Measurements from ENCODE around the gene CPNE4. TPM values are rescaled to one million over a fixed set of nuclear protein-coding genes. Genes with fewer than 3 reads are reported as not detected.

Gene CPNE4
- total RNA-seq, 1 donor from 2014 or later = not detected

- intact Hi-C loops (cut with micrococcal nuclease) = no loop called here
Observed at GRCh38 chr3:131612745-131613144, 422.1 kb downstream of the CPNE4 start.

GRCh38 chr3:131610174-131610573 lies 424.6 kb downstream of the CPNE4 start:
- intact Hi-C loops (cut with micrococcal nuclease) = no loop called here

DNA sequence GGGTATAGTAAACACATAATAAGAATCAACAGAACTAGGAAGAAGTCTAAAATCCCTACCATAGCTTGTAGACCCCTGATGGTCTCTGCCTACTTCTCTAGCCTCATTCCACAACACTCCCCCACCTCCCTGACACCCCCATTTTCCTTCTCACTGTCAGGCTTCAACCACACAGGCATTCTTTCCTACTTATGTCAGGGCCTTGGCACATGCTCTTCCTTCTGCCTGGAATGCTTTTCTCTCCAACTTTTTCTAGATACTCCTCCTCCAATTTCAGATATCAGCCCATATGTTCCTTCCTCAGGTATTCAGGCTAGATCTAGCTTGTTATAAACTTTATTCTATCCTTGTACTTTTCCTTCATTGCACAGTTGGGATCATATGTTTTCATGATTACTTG lies 426.1 kb downstream of the CPNE4 start:
- intact Hi-C loops (cut with micrococcal nuclease) = no loop called here

DNA sequence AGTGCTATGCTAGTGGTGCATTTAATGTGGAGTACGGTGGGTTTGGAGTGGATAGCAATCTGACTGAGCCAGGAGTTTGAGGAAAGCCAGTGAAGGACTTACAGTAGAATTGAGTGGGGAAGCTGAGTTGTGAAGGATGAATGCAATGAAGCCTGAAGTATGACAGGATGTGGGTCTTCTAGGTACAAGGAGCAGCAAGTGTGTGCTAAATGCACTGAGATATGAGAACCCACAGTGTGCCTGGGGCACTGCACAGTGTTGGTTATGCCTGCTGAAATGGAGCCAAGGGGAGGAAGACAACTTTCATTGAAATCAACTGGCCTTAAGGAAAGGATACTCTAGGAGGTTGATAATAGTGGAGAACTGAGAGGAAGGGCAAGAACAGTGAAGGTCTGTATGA lies 426.5 kb downstream of the CPNE4 start:
- intact Hi-C loops (cut with micrococcal nuclease) = no loop called here

DNA sequence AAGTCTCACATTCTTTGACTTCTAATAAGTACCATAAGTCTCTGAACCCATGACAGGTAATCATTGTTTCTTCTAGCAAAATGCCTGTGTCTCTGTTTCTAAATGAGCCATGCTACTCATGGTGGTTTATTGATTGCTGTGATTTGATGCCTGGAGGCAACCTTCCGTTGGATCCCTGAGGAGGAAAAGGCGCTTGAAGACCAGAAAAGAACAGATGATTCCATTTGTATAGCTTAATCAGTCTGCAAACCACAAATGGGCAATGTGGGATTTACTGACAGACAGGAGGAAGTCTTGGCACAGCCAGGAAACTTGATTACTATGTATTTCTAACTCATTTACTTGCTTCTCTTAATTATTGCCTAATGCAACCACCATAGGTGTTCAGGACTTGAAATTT lies 428.9 kb downstream of the CPNE4 start:
- intact Hi-C loops (cut with micrococcal nuclease) = no loop called here

- intact Hi-C loops (cut with micrococcal nuclease) = no loop called here
Observed at GRCh38 chr3:131602011-131602779, 432.6 kb downstream of the CPNE4 start.

DNA sequence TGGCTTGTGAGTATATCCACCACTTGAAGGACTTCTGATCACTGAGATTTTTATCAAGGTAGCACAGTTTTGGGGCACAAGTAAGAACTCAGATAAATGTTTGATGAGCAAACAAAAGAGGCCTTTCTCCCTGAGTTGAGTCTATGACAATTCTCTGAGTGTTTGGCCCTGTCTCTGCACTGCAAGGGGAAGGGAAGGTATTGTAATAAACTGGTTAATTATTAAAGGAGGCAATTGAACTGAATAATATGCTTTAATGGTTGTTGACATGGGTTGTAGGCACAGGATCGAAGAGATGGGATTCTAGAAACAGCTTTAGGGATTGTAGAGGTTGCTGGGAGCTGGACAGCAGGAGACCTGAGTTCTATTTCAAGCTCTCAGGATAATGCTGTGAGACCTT lies 437.0 kb downstream of the CPNE4 start:
- intact Hi-C loops (cut with micrococcal nuclease) = no loop called here

DNA sequence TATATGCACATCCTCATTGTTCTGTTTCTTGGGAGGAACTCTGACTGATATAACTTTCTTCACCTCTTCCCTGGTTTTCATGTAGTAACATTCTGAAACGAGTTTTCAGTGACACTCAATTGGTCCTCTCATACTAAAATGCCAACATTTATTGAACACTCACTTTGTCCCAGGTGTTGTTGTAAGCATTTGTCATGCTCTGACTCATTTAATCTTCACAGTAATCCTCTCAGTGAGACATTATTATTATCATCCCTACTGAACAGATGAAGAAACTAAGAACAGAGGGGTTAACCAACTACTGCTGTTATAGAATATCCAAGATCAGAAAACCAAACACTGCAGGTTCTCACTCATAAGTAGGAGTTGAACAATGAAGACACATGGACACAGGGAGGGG lies 437.9 kb downstream of the CPNE4 start:
- intact Hi-C loops (cut with micrococcal nuclease) = no loop called here

DNA sequence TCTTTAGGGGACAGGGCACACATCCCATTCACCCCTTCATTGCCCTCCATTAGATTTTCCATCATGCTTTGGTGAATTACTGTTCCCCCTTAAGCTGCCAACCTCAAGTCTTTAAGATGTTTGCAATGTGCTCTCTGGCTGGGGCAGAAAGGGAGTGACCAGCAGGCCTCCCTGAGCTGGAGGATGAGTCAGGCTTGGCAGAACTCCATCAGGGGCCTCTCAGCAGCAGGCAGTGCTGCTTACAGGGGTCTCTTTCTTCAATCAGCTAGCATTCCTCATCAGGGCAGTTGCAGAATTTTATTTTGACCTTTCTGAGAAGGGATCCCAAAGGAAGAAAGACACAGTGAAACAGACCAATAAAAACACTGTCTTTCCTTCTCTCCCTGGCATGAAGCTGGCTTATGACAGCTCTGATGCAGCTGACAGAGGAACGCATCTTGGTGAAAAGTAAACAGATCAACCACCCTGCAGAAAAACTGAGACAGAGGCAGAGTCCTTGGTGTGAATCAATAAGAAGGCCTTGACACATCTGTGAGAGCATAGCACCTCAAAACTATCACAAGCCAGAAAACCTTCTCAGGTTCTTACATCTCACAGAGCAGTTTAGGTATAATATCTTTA lies 443.3 kb downstream of the CPNE4 start:
- intact Hi-C loops (cut with micrococcal nuclease) = no loop called here

DNA sequence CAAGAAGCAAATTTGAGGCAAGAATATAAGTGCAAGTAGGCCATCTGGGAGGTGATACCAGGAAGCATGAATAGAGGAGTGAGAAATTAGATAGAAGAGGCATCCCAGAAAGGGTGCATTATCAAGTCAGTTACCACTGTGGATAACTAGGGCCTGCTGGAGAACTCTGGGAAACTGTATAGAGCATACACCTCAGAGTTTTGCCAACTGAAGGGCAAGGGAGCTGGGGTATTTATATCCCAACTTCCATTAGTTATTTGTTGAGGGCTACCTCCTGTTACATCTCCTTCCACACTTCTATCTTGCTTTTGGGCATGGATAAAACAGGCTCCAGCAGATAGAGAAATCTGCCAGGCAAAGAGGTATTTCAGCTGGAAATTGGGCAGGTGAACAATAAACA lies 448.5 kb downstream of the CPNE4 start:
- intact Hi-C loops (cut with micrococcal nuclease) = no loop called here

DNA sequence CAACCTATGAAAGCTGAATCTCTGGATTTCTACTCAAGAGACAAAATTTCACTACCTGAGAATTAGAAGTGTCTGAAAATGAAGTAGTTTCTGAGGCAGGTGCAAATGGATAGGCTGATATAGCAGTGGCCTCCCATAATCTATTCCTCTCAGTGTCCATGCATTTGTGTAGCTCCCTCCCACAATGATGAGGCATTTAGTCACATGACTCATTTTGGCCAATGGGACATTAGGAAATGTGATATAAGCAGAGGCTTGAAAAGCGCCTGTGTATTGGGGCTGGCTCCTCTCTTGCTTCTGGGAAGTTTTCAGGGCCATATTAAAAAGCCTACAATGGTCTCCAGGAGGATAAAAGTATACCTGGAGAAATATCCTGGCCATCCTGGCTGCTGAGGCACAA lies 452.4 kb downstream of the CPNE4 start:
- intact Hi-C loops (cut with micrococcal nuclease) = no loop called here

DNA sequence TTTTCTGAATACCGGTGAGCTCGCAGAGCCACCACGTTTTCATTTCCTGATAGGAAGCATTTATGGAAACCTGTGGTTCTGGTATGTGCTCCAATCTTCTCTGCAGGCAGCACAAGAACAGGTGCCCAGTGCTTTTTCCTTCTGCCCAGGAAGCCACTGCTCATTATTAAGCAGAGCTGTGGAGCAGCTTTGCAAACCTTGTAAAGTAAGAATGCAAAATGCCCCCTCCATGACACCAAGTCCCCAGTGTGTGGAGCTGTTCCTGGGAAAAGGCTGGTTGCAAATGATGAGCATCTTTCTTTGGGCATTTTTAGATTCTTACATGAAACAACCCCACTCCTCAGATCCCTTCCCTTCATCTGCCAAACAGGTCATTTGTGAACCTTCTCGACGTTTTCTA lies 466.4 kb downstream of the CPNE4 start:
- intact Hi-C loops (cut with micrococcal nuclease) = no loop called here

DNA sequence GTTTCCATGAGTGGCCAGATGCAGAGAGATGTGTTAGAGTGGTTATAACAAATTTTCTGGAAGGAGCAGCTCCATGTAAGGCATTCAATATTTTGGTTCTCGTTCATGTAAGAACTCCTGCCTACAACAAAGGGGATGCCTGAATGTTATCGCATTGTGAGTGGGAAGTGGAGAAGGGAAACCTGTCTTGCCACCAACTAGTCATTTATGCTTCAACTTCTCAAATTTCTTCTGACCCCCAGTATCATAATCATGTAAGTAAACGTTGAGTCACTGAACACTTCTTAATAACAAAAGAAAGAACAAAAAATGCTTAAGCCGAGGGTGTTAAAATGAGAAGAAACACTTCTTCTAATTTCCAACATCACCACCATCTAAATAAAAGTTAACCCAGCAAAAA lies 470.0 kb downstream of the CPNE4 start:
- intact Hi-C loops (cut with micrococcal nuclease) = no loop called here

DNA sequence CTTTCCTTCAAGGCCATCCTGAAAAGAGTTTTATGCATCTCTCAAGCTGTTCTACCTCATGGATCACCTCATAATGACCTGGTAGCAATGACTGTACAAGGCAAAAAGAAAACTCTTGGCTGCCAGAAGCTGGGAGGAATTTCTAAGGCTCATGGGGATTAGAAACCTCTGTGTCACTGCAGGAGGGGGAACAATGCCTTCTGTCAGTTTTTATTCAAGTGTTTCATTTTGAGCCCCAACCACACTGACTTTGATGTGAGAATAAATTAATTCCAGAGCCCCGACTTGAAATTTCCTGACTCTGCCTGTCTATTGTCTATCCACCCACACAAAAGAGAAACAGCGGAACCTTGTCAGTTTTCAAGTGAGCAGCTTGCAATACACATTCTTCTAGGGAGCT lies 473.3 kb downstream of the CPNE4 start:
- intact Hi-C loops (cut with micrococcal nuclease) = no loop called here

- intact Hi-C loops (cut with micrococcal nuclease) = no loop called here
Observed at GRCh38 chr3:131560795-131561194, 474.0 kb downstream of the CPNE4 start.

GRCh38 chr3:131555456-131555855 lies 479.4 kb downstream of the CPNE4 start:
- intact Hi-C loops (cut with micrococcal nuclease) = no loop called here

DNA sequence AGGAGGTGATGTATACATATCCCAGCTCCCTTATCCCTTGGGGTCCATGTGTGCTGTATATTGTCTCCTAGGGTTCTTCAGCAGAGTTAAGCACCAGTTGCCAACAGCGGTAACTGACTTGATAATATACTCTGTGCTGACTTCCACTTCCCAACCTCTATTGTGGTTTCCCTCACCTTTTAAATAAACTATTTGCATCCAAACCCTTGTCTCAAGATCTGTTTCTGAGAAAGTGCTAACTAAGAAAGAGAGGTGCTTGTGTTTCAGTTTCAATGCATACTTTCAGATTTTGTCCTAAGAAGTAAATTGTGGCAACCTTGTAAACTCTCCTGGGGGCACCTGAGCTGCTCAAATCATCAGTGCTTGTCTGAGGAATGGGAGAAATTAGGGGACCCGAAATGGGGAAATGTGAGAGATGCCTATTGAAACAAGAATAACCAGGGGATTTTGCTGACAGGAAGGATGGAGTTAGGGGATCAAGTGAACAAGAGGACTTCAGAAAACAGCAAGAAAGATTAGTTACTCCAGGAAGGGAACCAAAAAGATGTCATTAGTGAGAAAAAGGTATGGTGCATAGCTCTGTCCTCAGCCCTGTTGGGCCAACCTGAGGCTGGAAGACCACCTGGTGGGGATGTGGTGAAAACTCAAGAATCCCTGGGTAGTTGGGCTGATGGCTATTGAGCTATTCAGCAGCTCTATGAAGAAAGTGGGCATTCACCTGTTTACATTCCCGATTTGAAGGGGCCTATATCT lies 481.1 kb downstream of the CPNE4 start:
- intact Hi-C loops (cut with micrococcal nuclease) = no loop called here

GRCh38 chr3:131551761-131552160 lies 483.1 kb downstream of the CPNE4 start:
- intact Hi-C loops (cut with micrococcal nuclease) = no loop called here

- intact Hi-C loops (cut with micrococcal nuclease) = no loop called here
Observed at GRCh38 chr3:131550562-131551465, 484.0 kb downstream of the CPNE4 start.

GRCh38 chr3:131549340-131549739 lies 485.5 kb downstream of the CPNE4 start:
- intact Hi-C loops (cut with micrococcal nuclease) = loop anchor here (1.0 kb wide), 1 partner anchor 480 kb away; no protein-coding TSS in a partner anchor

GRCh38 chr3:131547585-131547984 lies 487.2 kb downstream of the CPNE4 start:
- intact Hi-C loops (cut with micrococcal nuclease) = no loop called here
